GM12892 (cell line): ENCODE results near the gene ATP8B3.

Experiments
- DNase-seq: peaks from one replicate; pipeline ENCODE4 v3.0.0; 2011; ENCODE audit not compliant: insufficient read length
- FAIRE-seq: peaks from 2 replicates; lab custom pipeline; 2011; peaks lifted over from hg19 to GRCh38; lab: Jason Lieb, UNC
- POLR2A ChIP-seq: IDR thresholded peaks from 2 replicates; pipeline ENCODE4 v1.6.1; 2011; ENCODE audit warnings: low read depth, low read length, control low read depth
- POLR2AphosphoS5 ChIP-seq: IDR thresholded peaks from 2 replicates; pipeline ENCODE4 v1.6.1; 2011; ENCODE audit warnings: low read depth, low read length, control low read depth
- TAF1 ChIP-seq: IDR thresholded peaks from 2 replicates; pipeline ENCODE4 v1.6.1; 2011; ENCODE audit warnings: low read depth, mild to moderate bottlenecking, control low read depth, low read length, borderline replicate concordance

ATP8B3 gene

DNA sequence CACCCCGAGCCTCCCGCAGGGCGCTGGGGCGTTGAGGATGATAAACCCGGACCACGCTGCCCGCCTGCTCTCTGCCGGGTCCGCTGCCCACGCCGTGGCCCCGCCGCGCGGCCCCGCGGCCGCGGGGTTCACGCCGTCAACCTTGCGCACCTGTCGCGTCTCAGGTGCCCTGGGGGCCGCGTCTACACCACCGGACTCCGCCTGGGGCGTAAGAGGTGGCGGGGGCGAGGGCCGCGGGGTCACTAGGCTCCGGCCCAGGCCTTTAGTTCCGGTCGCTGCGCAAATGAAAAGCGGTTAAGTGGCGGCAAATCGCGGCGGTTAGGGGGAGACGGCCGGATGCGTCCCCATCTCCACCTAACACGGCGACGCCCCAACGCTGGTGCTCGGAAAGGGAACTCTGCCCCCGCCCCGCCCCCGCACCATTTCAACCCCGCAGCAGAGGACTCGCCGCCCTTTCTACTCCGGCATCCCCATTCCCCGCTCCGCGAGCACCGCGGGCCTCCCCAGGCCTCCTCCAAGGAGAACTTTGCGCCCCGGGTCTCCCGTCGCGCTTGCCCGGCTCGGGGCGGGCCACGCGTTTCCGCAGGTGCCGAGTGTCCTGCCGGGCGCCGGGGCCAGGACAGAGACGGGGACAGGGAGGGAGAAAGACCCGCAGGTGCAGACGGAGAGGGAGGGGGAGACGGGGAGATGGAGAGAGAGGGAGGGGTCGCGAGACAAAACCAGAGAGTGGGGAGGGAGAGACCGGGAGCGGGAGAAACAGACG is 54.4 kb downstream of the ATP8B3 start:
- TF ChIP-seq TAF1, result no peak
- no peak for TF ChIP-seq POLR2AphosphoS5
- no peak for TF ChIP-seq POLR2A
- DNase-seq, result no peak
- FAIRE-seq, result no peak

DNA sequence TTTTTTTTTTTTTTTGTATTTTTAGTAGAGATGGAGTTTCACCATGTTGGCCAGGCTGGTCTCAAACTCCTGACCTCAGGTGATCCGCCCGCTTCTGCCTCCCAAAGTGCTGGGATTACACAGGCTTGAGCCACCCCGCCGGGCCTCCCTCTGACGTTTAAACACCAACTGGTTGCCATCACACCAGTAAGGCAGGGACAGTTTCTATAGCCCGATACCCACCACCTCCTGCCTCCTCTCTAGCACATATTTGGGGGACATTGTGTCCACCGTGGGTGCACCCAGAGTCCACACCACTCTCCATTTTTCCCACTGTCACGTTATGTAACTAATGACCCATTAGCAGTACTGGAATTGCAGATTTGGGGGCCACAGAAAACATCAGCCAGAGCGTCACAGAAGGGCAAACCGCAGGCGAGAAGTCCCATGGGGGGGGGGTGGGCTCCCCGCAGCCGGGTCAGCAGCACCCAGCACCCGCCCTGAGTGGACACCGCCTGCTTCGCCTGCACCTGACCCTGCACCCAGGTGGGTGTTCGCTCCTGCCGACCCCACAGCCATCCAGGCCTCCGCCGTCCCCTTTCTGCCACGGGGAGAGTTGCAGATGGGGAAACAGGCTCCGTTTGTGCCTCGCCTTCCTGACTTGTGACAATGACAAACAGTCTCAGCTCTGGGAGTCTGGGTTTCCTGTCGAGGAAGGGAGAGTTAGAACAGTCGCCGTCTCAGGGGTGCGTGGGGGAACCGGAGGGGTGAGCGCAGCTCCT is 55.2 kb downstream of the ATP8B3 start:
- DNase-seq, result no peak

DNA sequence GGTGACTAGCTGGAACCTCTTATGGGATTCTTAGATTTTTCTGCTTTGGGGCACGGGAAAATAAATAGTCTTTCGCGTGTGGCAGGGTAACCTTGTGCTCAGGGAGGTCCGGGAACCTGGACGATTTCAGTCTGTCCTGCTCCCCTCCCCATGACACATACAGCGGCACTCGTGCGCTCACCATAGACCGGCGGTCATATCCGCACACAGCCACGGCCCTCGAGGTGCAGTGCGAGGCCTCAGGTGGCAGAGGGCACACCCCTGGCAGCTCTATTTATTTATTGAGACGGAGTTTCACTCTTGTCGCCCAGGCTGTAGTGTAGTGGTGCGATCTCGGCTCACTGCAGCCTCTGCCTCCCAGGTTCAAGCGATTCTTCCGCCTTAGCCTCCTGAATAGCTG is 55.8 kb downstream of the ATP8B3 start:
- no peak for TF ChIP-seq POLR2AphosphoS5
- DNase-seq (no peak), FAIRE-seq (no peak)

More for the DNA sequence above, 55.2 kb downstream of the ATP8B3 start:
- FAIRE-seq, result no peak
- TF ChIP-seq TAF1 (no peak), POLR2A (no peak), POLR2AphosphoS5 (no peak)

DNA sequence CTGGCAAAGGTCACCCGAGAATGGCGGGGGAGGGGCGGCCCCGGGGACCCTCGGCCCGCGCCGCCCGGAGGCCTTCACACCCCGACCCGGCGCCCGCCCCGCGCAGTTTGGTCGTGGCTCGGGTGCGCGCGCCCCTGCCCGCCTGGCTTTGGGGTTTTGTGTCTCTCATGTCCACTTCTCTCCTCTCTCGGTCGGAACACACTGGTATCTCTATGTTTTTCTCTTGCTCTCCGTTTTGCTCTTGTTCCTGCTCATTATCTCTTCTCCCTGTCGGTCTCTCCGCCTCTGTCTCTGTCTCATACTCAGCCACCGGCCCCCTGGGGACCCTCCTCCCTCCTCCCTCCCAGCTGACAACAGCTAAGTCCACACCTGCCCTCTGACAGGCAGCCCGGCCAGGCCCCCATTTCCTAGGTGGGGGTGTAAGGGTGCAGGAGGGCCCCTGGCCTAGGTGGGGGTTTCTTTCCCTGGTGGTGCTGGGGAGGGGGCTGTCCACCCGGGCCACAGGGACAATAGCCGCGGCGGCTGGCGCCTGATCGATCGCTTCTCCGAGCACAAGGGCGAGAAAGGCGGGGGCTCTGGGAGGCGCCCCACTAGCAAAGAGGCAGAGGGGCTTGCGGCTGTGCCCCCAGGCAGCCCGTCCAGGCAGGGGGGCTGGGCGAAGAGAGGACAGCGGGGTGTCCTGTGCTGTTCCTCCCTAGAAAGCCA is 56.5 kb downstream of the ATP8B3 start:
- DNase-seq (no peak), FAIRE-seq (no peak)
- TF ChIP-seq POLR2AphosphoS5 (no peak), TAF1 (no peak), POLR2A (no peak)

DNA sequence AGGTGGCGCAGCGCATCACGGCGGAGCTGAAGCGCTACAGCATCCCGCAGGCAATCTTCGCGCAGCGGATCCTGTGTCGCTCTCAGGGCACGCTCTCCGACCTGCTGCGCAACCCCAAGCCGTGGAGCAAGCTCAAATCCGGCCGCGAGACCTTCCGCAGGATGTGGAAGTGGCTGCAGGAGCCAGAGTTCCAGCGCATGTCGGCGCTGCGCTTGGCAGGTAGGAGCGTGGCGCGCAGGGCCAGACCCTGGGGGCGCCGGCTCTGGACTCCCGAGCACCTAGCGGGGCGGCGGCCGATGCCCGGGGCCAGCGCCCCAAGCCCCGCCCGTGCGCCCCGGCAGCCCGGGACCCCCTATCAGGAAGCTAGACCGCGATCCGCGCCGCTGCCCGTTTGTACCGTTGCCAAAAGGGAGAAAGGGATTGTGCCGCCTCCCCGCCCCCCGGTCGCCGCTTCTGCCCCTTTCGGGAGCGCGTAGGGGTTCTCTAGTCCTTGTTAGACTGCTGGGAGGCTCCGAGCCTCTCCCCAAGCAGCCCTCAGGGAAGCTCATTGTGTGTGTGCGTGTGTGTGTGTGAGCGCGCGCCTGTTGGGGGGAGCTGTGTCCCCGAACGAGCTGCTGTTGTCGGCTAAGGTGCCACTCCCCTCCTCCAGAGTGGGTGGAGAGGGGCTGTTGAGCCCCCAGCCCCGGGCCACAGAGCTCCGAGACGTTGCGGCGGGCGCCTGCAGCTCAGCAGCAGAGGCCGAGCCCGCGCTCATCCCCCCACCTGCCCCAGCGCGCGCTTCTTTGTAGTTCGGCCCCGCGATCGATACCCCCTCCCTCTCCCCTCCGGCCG is 57.2 kb downstream of the ATP8B3 start:
- TF ChIP-seq TAF1, result no peak
- TF ChIP-seq POLR2AphosphoS5, result no peak
- TF ChIP-seq POLR2A, result no peak
- DNase-seq (no peak), FAIRE-seq (no peak)

DNA sequence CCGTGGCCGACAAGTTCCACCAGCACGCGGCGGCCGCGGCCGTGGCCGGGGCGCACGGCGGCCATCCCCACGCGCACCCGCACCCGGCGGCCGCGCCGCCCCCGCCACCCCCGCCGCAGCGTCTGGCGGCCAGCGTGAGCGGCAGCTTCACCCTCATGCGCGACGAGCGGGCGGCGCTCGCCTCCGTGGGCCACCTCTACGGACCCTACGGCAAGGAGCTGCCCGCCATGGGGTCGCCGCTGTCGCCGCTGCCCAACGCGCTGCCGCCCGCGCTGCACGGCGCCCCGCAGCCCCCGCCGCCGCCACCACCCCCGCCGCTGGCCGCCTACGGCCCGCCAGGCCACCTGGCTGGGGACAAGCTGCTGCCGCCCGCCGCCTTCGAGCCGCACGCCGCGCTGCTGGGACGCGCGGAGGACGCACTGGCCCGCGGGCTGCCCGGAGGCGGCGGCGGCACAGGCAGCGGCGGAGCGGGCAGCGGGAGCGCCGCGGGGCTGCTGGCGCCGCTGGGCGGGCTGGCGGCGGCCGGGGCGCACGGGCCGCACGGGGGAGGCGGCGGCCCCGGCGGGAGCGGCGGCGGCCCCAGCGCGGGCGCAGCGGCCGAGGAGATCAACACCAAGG is 57.9 kb downstream of the ATP8B3 start:
- FAIRE-seq (no peak), DNase-seq (no peak)
- TF ChIP-seq POLR2AphosphoS5 (no peak), POLR2A (no peak)

DNA sequence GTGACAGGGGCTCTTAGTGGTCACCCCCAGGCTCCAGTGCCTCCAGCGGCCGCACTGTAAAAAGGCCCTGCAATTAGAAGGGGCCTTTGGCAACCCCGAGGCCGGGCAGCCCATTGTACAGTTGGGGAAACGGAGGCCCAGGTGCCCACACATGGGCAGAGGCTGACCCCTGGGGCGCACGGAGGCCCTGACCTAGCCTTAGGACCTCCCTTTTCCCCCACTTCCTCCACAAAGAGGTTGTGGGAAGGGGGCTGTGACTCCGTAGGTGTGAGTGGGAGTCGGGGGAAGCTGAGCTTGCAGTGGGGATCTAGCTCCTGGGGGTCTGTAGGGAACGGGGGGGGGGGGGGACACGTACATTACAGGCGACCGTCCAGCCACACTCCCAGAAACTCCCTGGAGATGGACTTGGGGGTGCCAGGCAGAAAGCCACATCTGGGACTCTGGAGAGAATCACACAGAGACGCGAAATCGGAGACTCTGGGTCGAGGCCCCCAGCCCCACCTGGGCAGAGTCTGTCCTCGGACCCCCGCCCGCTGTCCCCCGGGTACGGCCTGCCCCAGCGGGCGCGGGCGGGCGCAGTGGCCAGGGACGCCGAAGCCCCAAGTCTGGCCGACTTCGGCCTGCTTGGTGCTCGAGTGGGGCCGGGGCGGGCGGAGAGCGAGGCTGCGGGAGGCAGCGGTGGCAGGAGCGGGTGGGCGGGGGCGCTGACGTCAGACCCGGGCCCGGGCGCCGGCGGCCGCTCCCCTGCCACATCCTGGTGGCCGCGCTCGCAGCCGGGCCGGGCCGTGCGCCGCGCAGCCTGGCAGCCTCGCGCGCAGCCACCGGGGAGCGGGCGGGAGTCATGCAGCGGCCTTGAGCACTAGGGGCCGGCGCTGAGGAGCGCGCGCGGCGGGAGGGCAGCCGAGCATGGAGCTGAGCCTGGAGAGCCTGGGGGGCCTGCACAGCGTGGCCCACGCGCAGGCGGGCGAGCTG is 59.0 kb downstream of the ATP8B3 start, which contains the start of gene ONECUT3:
Gene ONECUT3 (plus strand): TSS at position 750 of the 972 bp plus-strand sequence. CDS start 157 bp downstream, at position 907.
- FAIRE-seq (no peak), DNase-seq (no peak)

DNA sequence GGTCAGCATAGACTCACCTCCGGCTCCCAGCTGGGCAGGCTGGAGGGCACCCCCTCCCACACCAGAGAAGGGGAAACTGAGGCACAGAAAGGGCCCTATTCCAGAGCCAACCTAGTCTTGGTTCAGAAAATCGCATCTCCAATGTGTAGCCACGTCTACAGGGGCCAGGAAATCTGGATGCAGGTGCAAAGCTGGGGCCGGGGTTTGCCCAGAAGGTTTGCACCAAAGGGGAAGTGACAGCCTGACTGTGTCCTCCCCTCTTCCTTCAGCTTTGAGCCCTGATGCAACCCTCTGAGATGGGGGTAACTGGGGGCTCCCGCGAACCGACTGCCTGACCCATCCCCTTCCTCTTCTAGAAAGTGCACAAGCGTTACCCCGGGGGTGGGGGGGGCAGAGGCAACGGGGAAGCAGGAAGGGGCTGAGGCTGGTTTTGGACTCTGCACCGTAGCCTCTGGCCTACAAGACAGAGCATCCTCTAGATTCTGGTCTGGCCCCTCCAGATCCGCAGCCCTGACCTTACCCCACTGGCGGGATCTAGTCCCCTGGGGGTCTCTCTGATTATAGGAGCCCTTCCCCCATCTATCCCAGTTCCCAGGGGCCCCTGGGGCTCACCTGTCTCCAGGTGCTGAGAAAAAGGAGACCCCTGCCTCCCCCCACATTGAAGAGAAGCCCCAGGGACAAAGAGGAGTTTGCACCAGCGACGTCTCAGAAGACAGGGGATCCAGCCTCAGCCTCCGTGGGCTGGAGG is 59.9 kb downstream of the ATP8B3 start:
- FAIRE-seq, result no peak
- no peak for TF ChIP-seq POLR2AphosphoS5
- DNase-seq, result no peak

More for the DNA sequence above, 59.0 kb downstream of the ATP8B3 start, which contains the start of gene ONECUT3:
- TF ChIP-seq TAF1, result no peak
- no peak for TF ChIP-seq POLR2AphosphoS5
- TF ChIP-seq POLR2A, result no peak

DNA sequence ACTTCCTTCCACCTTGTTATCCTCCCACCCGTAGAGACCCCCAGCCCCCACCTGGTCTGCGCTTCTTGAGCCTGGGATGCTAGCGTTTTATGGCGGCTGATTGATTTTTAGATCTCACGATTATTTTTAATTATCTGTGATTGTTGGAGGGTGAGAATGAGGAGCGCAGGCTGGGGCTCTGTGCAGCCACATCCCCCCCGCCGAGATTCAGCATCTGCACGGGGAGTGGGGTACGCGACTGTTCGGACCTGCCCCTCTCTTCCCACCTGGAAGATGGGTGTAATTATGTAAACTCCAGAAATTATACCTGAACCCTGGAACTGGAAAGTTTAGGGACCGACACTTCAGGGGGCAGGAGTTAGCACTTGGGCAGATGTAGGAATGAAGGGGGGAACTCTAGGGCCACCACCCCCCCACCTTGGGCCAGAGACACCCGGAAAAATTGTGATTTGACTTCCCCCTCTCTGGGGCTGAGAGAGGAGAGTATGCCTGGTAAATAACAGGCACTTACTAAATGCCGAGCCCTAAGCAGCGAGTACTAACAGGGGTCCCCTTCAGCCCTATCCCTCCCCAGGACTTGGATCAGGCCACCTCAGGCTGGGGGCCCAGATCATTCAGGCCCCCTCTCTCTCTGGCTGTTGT is 60.6 kb downstream of the ATP8B3 start:
- FAIRE-seq, result no peak
- no peak for DNase-seq
- TF ChIP-seq POLR2A (no peak), TAF1 (no peak), POLR2AphosphoS5 (no peak)
